Gastrocnemius medialis (tissue), 4 donors: Measurements from ENCODE around the gene GRIK3.

Experiments used
- CTCF ChIP-seq, 5 experiments: fragments of 450-650 bp in 3 of 5; fragments of 200-600 bp in 2 of 5; sonication (generic) in 2 of 5; IDR thresholded peaks in 4 of 5; conservative IDR thresholded peaks in 1 of 5; 1 replicate in 4 of 5; 2 replicates in 1 of 5; pipeline ENCODE4 v1.5.1; 2016 to 2019; ENCODE audit warnings: antibody characterized with exemption in 5 of 5, mild to moderate bottlenecking in 3 of 5, moderate library complexity in 3 of 5
- POLR2A ChIP-seq, 2 donors: fragments of 450-650 bp; IDR thresholded peaks; one replicate each; pipeline ENCODE4 v1.6.1; 2017; ENCODE audit warnings: antibody characterized with exemption in 2 of 2, mild to moderate bottlenecking in 2 of 2, moderate library complexity in 2 of 2

DNA sequence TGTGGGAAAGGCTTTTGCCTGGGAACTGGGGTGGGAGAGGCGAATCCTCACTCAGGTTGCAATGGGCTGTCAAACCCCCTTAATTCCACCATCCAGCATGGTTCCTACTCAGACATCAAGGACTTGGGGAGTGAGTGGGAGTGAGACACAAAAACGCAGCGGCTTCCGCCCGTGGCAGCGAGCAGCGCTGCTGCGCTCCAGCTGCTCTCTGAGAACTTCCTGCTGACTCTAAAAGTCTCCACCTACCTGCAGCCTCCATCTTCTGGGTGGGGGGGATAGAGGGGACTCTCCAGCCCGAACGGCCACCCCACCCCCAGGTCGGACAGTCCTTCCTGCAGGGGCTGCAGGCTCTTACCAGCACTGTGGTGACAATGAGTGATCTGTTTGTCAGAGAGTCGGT, 184.4 kb downstream of the GRIK3 start:
- TF ChIP-seq CTCF (IDR thresholded peaks at IDR 0.05 in 4 of 5, conservative IDR thresholded peaks at IDR 0.05 in 1 of 5): no peak
- TF ChIP-seq POLR2A (IDR thresholded peaks at IDR 0.05): no peak
